ENCODE measurements around the gene ELK1.

GRCh38 chrX:47664737-47665136, 14.4 kb upstream of the ELK1 start:
- TF ChIP-seq CTCF (IDR thresholded peaks at IDR 0.05) (no peak), POLR2A (IDR thresholded peaks at IDR 0.05) (no peak)

All from right lobe of liver (tissue), 4 donors.